Mesendoderm (in vitro differentiated cells): ENCODE data around the gene RUSF1.

Source experiments
- DNase-seq: peaks from one replicate; pipeline ENCODE4 v3.0.0; 2013
- H2AK5ac ChIP-seq: 2 replicates; pipeline ENCODE4 v1.6.1; 2013; ENCODE audit warnings: low read length, inconsistent platforms
- H2BK120ac ChIP-seq: 2 replicates; pipeline ENCODE4 v1.6.1; 2013; ENCODE audit warnings: low read depth, mild to moderate bottlenecking, low read length, moderate library complexity, mixed read lengths
- H2BK15ac ChIP-seq: replicated peaks from 2 replicates; pipeline ENCODE4 v1.6.1; 2013; ENCODE audit warnings: low read depth, mild to moderate bottlenecking, moderate library complexity
- H2BK5ac ChIP-seq: 2 replicates; pipeline ENCODE4 v1.6.1; 2013; ENCODE audit warnings: low read length, inconsistent platforms
- H3K18ac ChIP-seq: 2 replicates; pipeline ENCODE4 v1.6.1; 2013; ENCODE audit warnings: mild to moderate bottlenecking, low read length, mixed read lengths
- H3K23ac ChIP-seq: one replicate; pipeline ENCODE4 v1.6.1; 2013; ENCODE audit warnings: low read length
- H3K27ac ChIP-seq: 2 replicates; pipeline ENCODE4 v1.5.1; 2013; ENCODE audit warnings: low read depth, mild to moderate bottlenecking, inconsistent platforms, low read length, moderate library complexity
- H3K27me3 ChIP-seq: 2 replicates; pipeline ENCODE4 v1.6.1; 2013; ENCODE audit warnings: low read length, control low read depth, mild to moderate bottlenecking, inconsistent platforms; ENCODE audit not compliant: insufficient read depth, poor library complexity
- H3K36me3 ChIP-seq: 2 replicates; pipeline ENCODE4 v1.6.1; 2013; ENCODE audit warnings: low read length, inconsistent platforms; ENCODE audit not compliant: control insufficient read depth, insufficient read depth
- H3K4ac ChIP-seq: one replicate; pipeline ENCODE4 v1.6.1; 2013; ENCODE audit warnings: low read depth, mild to moderate bottlenecking, low read length, moderate library complexity
- H3K4me1 ChIP-seq: 2 replicates; pipeline ENCODE4 v1.6.1; 2013; ENCODE audit warnings: low read depth, low read length, inconsistent platforms; ENCODE audit not compliant: control insufficient read depth
- H3K4me2 ChIP-seq: 2 replicates; pipeline ENCODE4 v1.6.1; 2013; ENCODE audit warnings: low read length
- H3K4me3 ChIP-seq: 2 replicates; pipeline ENCODE4 v1.5.1; 2013; ENCODE audit warnings: mild to moderate bottlenecking, low read length
- H3K56ac ChIP-seq: one replicate; pipeline ENCODE4 v1.6.1; 2013; ENCODE audit warnings: low read length
- H3K79me1 ChIP-seq: 2 replicates; pipeline ENCODE4 v1.6.1; 2013; ENCODE audit warnings: low read length, inconsistent platforms
- H3K79me2 ChIP-seq: 2 replicates; pipeline ENCODE4 v1.6.1; 2013; ENCODE audit warnings: mild to moderate bottlenecking, low read length; ENCODE audit not compliant: control insufficient read depth, insufficient read depth
- H3K9ac ChIP-seq: 2 replicates; pipeline ENCODE4 v1.6.1; 2013; ENCODE audit warnings: low read length, inconsistent platforms
- H4K5ac ChIP-seq: one replicate; pipeline ENCODE4 v1.6.1; 2013; ENCODE audit warnings: low read length
- H4K8ac ChIP-seq: one replicate; pipeline ENCODE4 v1.6.1; 2013; ENCODE audit warnings: low read depth, mild to moderate bottlenecking, control low read depth, low read length, moderate library complexity
- WGBS: extraction: QIAGEN DNeasy Blood & Tissue Kit; methylation state at CpG from one replicate; pipeline ENCODE4 v1.1.7; 2013; ENCODE audit warnings: low lambda C conversion rate, missing lambda C conversion rate; ENCODE audit not compliant: insufficient coverage; ENCODE audit errors: extremely low coverage; 5-methylcytosine and 5-hydroxymethylcytosine counted together

RUSF1 gene

GRCh38 chr16:31536804-31537361 is 28.7 kb upstream of the RUSF1 start:
- no peak overlapping the region for H2BK120ac ChIP-seq
- no peak overlapping the region for H2BK5ac ChIP-seq
- no peak overlapping the region for H3K27ac ChIP-seq
- no CpG with 5 or more reads among the region's 21 CpGs for WGBS
- no peak overlapping the region for H3K56ac ChIP-seq
- DNase-seq: no peak
- H3K23ac ChIP-seq: no peak overlapping the region
- H3K4me3 ChIP-seq: no peak overlapping the region
- no peak overlapping the region for H2BK15ac ChIP-seq
- no peak overlapping the region for H3K9ac ChIP-seq
- H3K4ac ChIP-seq: no peak overlapping the region
- no peaks in the 10 kb centered on the region for H3K79me1 ChIP-seq
- H3K4me2 ChIP-seq: no peak overlapping the region
- no peaks in the 10 kb centered on the region for H3K79me2 ChIP-seq
- no peak overlapping the region for H4K5ac ChIP-seq
- H3K27me3 ChIP-seq: no peaks in the 10 kb centered on the region
- no peak overlapping the region for H3K18ac ChIP-seq
- H3K4me1 ChIP-seq: no peaks in the 10 kb centered on the region
- no peaks in the 10 kb centered on the region for H3K36me3 ChIP-seq
- no peak overlapping the region for H4K8ac ChIP-seq
- no peak overlapping the region for H2AK5ac ChIP-seq

GRCh38 chr16:31535737-31536136 is 27.5 kb upstream of the RUSF1 start:
- no peak overlapping the region for H2BK120ac ChIP-seq
- H3K4me2 ChIP-seq: no peak overlapping the region
- H3K56ac ChIP-seq: no peak overlapping the region
- no peak overlapping the region for H3K4ac ChIP-seq
- no peaks in the 10 kb centered on the region for H3K79me1 ChIP-seq
- H3K4me3 ChIP-seq: no peak overlapping the region
- WGBS: no CpG with 5 or more reads among the region's 9 CpGs
- H3K27me3 ChIP-seq: no peaks in the 10 kb centered on the region
- no peaks in the 10 kb centered on the region for H3K4me1 ChIP-seq
- DNase-seq: no peak
- H4K8ac ChIP-seq: no peak overlapping the region
- no peaks in the 10 kb centered on the region for H3K36me3 ChIP-seq
- H3K18ac ChIP-seq: no peak overlapping the region
- H2BK5ac ChIP-seq: no peak overlapping the region
- H4K5ac ChIP-seq: no peak overlapping the region
- no peaks in the 10 kb centered on the region for H3K79me2 ChIP-seq
- H3K9ac ChIP-seq: no peak overlapping the region
- no peak overlapping the region for H3K23ac ChIP-seq
- H2BK15ac ChIP-seq: no peak overlapping the region
- no peak overlapping the region for H2AK5ac ChIP-seq
- H3K27ac ChIP-seq: no peak overlapping the region

- Histone ChIP-seq H3K18ac (no peak overlapping the region), H3K4me3 (no peak overlapping the region), H2BK15ac (no peak overlapping the region), H2BK5ac (no peak overlapping the region), H3K56ac (no peak overlapping the region), H3K79me1 (no peaks in the 10 kb centered on the region), H3K4me2 (no peak overlapping the region), H4K5ac (no peak overlapping the region), H3K36me3 (no peaks in the 10 kb centered on the region), H4K8ac (no peak overlapping the region), H2BK120ac (no peak overlapping the region), H3K23ac (no peak overlapping the region), H3K9ac (no peak overlapping the region), H3K79me2 (no peaks in the 10 kb centered on the region), H3K27me3 (peaks cover 11% of the 10 kb centered on the region), H3K4me1 (no peaks in the 10 kb centered on the region), H3K4ac (no peak overlapping the region), H3K27ac (no peak overlapping the region), H2AK5ac (no peak overlapping the region)
- no CpG with 5 or more reads among the region's 4 CpGs for WGBS
- DNase-seq: no peak
These were observed 24.7 kb upstream of the RUSF1 start for GRCh38 chr16:31532896-31533295.

GRCh38 chr16:31532120-31532519 is 23.9 kb upstream of the RUSF1 start:
- H3K36me3 ChIP-seq: no peaks in the 10 kb centered on the region
- H3K56ac ChIP-seq: no peak overlapping the region
- H4K8ac ChIP-seq: no peak overlapping the region
- no peak overlapping the region for H2BK15ac ChIP-seq
- WGBS: no CpG with 5 or more reads among the region's 2 CpGs
- no peak overlapping the region for H3K4me2 ChIP-seq
- H3K4ac ChIP-seq: no peak overlapping the region
- no peak overlapping the region for H3K9ac ChIP-seq
- no peaks in the 10 kb centered on the region for H3K79me1 ChIP-seq
- no peak overlapping the region for H4K5ac ChIP-seq
- DNase-seq: no peak
- H3K4me3 ChIP-seq: no peak overlapping the region
- no peak overlapping the region for H3K23ac ChIP-seq
- H2BK120ac ChIP-seq: no peak overlapping the region
- no peaks in the 10 kb centered on the region for H3K79me2 ChIP-seq
- H3K27ac ChIP-seq: no peak overlapping the region
- no peak overlapping the region for H2AK5ac ChIP-seq
- peaks cover 11% of the 10 kb centered on the region for H3K27me3 ChIP-seq
- no peak overlapping the region for H2BK5ac ChIP-seq
- no peak overlapping the region for H3K18ac ChIP-seq
- H3K4me1 ChIP-seq: no peaks in the 10 kb centered on the region

GRCh38 chr16:31531096-31531495 is 22.9 kb upstream of the RUSF1 start:
- H4K5ac ChIP-seq: no peak overlapping the region
- H3K9ac ChIP-seq: no peak overlapping the region
- no peaks in the 10 kb centered on the region for H3K36me3 ChIP-seq
- H3K18ac ChIP-seq: no peak overlapping the region
- no peak overlapping the region for H3K4ac ChIP-seq
- no peak overlapping the region for H2BK15ac ChIP-seq
- peaks cover 11% of the 10 kb centered on the region for H3K27me3 ChIP-seq
- no peaks in the 10 kb centered on the region for H3K79me1 ChIP-seq
- no peak overlapping the region for H3K56ac ChIP-seq
- H3K4me3 ChIP-seq: no peak overlapping the region
- no peak overlapping the region for H2BK5ac ChIP-seq
- H3K4me1 ChIP-seq: no peaks in the 10 kb centered on the region
- no peak overlapping the region for H3K27ac ChIP-seq
- no peaks in the 10 kb centered on the region for H3K79me2 ChIP-seq
- H2BK120ac ChIP-seq: no peak overlapping the region
- no CpG with 5 or more reads among the region's 1 CpG for WGBS
- H4K8ac ChIP-seq: no peak overlapping the region
- no peak overlapping the region for H3K4me2 ChIP-seq
- no peak for DNase-seq
- H3K23ac ChIP-seq: no peak overlapping the region
- no peak overlapping the region for H2AK5ac ChIP-seq

GRCh38 chr16:31530405-31530804 is 22.2 kb upstream of the RUSF1 start:
- Histone ChIP-seq H2BK5ac (no peak overlapping the region), H3K4ac (no peak overlapping the region), H3K36me3 (no peaks in the 10 kb centered on the region), H2BK120ac (no peak overlapping the region), H3K4me1 (no peaks in the 10 kb centered on the region), H3K79me2 (no peaks in the 10 kb centered on the region), H3K4me3 (no peak overlapping the region), H3K27ac (no peak overlapping the region), H3K18ac (no peak overlapping the region), H4K5ac (no peak overlapping the region), H3K79me1 (no peaks in the 10 kb centered on the region), H3K27me3 (peaks cover 11% of the 10 kb centered on the region), H3K9ac (no peak overlapping the region), H3K4me2 (no peak overlapping the region), H3K23ac (no peak overlapping the region), H3K56ac (no peak overlapping the region), H2AK5ac (no peak overlapping the region), H2BK15ac (no peak overlapping the region), H4K8ac (no peak overlapping the region)
- WGBS: no CpG with 5 or more reads among the region's 5 CpGs
- DNase-seq: no peak
